Right lobe of liver (tissue), 6 donors: ENCODE results near the gene KIZ. TPM values are rescaled to one million over a fixed set of nuclear protein-coding genes. Genes with fewer than 3 reads are reported as not detected.

Experiments
- ATAC-seq, 4 donors: fragments of 200-7000 bp; cut with Tn5 transposase; one replicate each; pipeline ENCODE4 v1.9.1; 2020; ENCODE audit warnings: mild to moderate bottlenecking in 4 of 4, moderate library complexity in 4 of 4
- DNase-seq, 3 donors: peaks; one replicate each; pipeline ENCODE4 v3.0.0-alpha.2; 2020
- H3K27ac ChIP-seq, 3 donors: fragments of 200-600 bp; one replicate each; pipeline ENCODE4 v1.8.0; 2022
- H3K27me3 ChIP-seq, 2 donors: fragments of 200-600 bp; one replicate each; pipeline ENCODE4 v1.8.0; 2022
- H3K36me3 ChIP-seq, 4 donors: fragments of 200-600 bp; sonication (generic) in 1 of 4; one replicate each; pipeline versions ENCODE4 v1.5.1 to v1.8.0; 2017 to 2022; ENCODE audit warnings: control low read depth in 1 of 4
- H3K4me1 ChIP-seq, 4 donors: fragments of 200-600 bp; sonication (generic) in 1 of 4; one replicate each; pipeline versions ENCODE4 v1.5.1 to v1.8.0; 2017 to 2022; ENCODE audit warnings: control low read depth in 1 of 4
- H3K4me3 ChIP-seq, 3 donors: fragments of 200-600 bp; one replicate each; pipeline ENCODE4 v1.8.0; 2022
- H3K9me3 ChIP-seq, 4 donors: fragments of 200-600 bp; sonication (generic) in 1 of 4; one replicate each; pipeline versions ENCODE4 v1.5.1 to v1.8.0; 2017 to 2022; ENCODE audit warnings: control low read depth in 1 of 4
- CTCF ChIP-seq, 4 donors: fragments of 200-600 bp in 3 of 4; fragments of 450-650 bp in 1 of 4; IDR thresholded peaks; one replicate each; pipeline versions ENCODE4 v1.5.1 to v1.8.0; 2016 to 2022; ENCODE audit warnings: antibody characterized with exemption in 4 of 4, mild to moderate bottlenecking in 2 of 4
- POLR2A ChIP-seq: fragments of 450-650 bp; IDR thresholded peaks from one replicate; pipeline ENCODE4 v1.6.1; 2017; ENCODE audit warnings: antibody characterized with exemption, mild to moderate bottlenecking
- WGBS: methylation state at CpG from one replicate; pipeline ENCODE4 v1.1.6; 2018; ENCODE audit warnings: low coverage, low lambda C conversion rate; ENCODE audit not compliant: insufficient coverage; ENCODE audit errors: missing lambda C conversion rate; 5-methylcytosine and 5-hydroxymethylcytosine counted together
- intact Hi-C, 2 donors: fragments of 100-400 bp; cut with DNase I; formaldehyde crosslinking; loops; one replicate each; pipeline versions ENCODE4 v1.11.2 to v1.14.1; 2022
- total RNA-seq, 6 experiments: library from RNA; depleted of rRNA in 2 of 6; stranded (reverse); fragments of >200 nt in 2 of 6; fragmentation: NEBNext Ultra II Directional in 3 of 6; extraction: Animal tissue kit (Norgen Biotek cat#: 25700) in 3 of 6; gene quantifications; one replicate each; pipeline versions ENCODE4 v1.1.0 to v1.2.4, GENCODE V29; 2016 to 2023
- donor health status: DM: no; HTN: yes; CAD: no.
- donor health status: DM: no; HTN: no; CAD: no.
- donor health status: DM: no; HTN: no; CAD: no.
- donor health status: DM: no; HTN: yes; CAD: no.
- donor health status: DM: no; HTN: yes; CAD: no.

The KIZ gene
- total RNA-seq, 6 experiments from 2014 or later, result 5.1 to 11.5 (median 7.4) TPM

- H3K36me3 ChIP-seq, result no peaks in the 10 kb centered on the region
- TF ChIP-seq CTCF (IDR thresholded peaks at IDR 0.05), result no peak
- no peak for TF ChIP-seq POLR2A
- ATAC-seq (no peak), DNase-seq (no peak)
- H3K27ac ChIP-seq, result no peak overlapping the region
- intact Hi-C loops, result no loop called here
- no peaks in the 10 kb centered on the region for H3K9me3 ChIP-seq
- no peak overlapping the region for H3K4me3 ChIP-seq
- no peaks in the 10 kb centered on the region for H3K27me3 ChIP-seq
- WGBS, result 70% methylated on average over 6 of the region's 6 CpGs
- no peaks in the 10 kb centered on the region for H3K4me1 ChIP-seq
Observed at GRCh38 chr20:21180248-21180647, 54.4 kb downstream of the KIZ start.

GRCh38 chr20:21181028-21181427, 55.1 kb downstream of the KIZ start:
- no peak for TF ChIP-seq CTCF (IDR thresholded peaks at IDR 0.05)
- TF ChIP-seq POLR2A, result no peak
- no peak for DNase-seq
- intact Hi-C loops, result no loop called here
- 100% methylated on average over 2 of the region's 3 CpGs for WGBS
- Histone ChIP-seq H3K36me3 (no peaks in the 10 kb centered on the region), H3K4me3 (no peak overlapping the region), H3K27ac (no peak overlapping the region), H3K9me3 (no peaks in the 10 kb centered on the region), H3K27me3 (no peaks in the 10 kb centered on the region), H3K4me1 (no peaks in the 10 kb centered on the region)
- ATAC-seq, result no peak

GRCh38 chr20:21182832-21183563, 57.1 kb downstream of the KIZ start:
- no peak for DNase-seq

GRCh38 chr20:21183722-21184121, 57.8 kb downstream of the KIZ start:
- Histone ChIP-seq H3K36me3 (no peaks in the 10 kb centered on the region), H3K4me1 (no peaks in the 10 kb centered on the region), H3K9me3 (no peaks in the 10 kb centered on the region), H3K27ac (no peak overlapping the region), H3K4me3 (no peak overlapping the region), H3K27me3 (no peaks in the 10 kb centered on the region)
- no peak for DNase-seq
- TF ChIP-seq CTCF (IDR thresholded peaks at IDR 0.05) (no peak), POLR2A (no peak)
- ATAC-seq, result no peak
- intact Hi-C loops, result no loop called here
- WGBS, result 60% methylated on average over 1 of the region's 2 CpGs

More at GRCh38 chr20:21182832-21183563, 57.1 kb downstream of the KIZ start:
- H3K4me1 ChIP-seq, result no peaks in the 10 kb centered on the region
- no peak for ATAC-seq
- intact Hi-C loops, result no loop called here
- 67% methylated on average over 7 of the region's 7 CpGs for WGBS
- no peaks in the 10 kb centered on the region for H3K9me3 ChIP-seq
- H3K27ac ChIP-seq, result no peak overlapping the region
- H3K4me3 ChIP-seq, result no peak overlapping the region
- no peaks in the 10 kb centered on the region for H3K36me3 ChIP-seq
- H3K27me3 ChIP-seq, result no peaks in the 10 kb centered on the region
- TF ChIP-seq POLR2A, result no peak
- TF ChIP-seq CTCF (IDR thresholded peaks at IDR 0.05), result no peak
